ENCODE measurements around the gene SLPI.

SLPI gene

GRCh38 chr20:45211569-45212474 is 42.5 kb downstream of the SLPI start:
- no peak for DNase-seq

GRCh38 chr20:45209924-45210323 is 44.4 kb downstream of the SLPI start:
- no peak for DNase-seq

DNA sequence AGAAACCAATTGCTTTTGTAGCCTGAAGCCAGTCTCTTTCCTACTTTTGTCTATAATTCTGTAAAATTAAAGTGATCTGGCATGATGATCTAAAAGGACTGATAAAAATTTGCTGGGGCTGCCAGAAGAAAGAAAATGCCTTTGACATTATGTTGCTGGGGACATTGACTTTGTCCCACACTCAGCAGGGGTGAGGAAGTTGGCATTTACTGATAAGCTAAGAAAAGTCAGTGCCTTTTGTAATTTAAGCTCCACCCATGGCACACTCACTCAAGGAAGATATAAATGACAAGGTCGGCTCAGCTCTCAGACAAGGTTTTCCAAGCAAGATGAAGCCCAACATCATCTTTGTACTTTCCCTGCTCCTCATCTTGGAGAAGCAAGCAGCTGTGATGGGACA is 47.6 kb downstream of the SLPI start, which contains the start of gene SEMG1:
TSS of gene SEMG1 (plus strand) at position 309 of the 400 bp plus-strand sequence. CDS start at position 330, 21 bp downstream.
- DNase-seq, result no peak
